Testis (tissue), 3 donors: ENCODE data around the gene AIG1. TPM values are rescaled to one million over a fixed set of nuclear protein-coding genes. Genes with fewer than 3 reads are reported as not detected.

ENCODE experiments used
- DNase-seq: peaks from one replicate; pipeline ENCODE4 v3.0.0-alpha.2; 2019
- H3K27ac ChIP-seq, 2 donors: fragments of 200-600 bp; sonication (generic); one replicate each; pipeline ENCODE4 v1.5.1; 2019
- H3K27me3 ChIP-seq: fragments of 200-600 bp; sonication (generic); one replicate; pipeline ENCODE4 v1.5.1; 2019
- H3K36me3 ChIP-seq: fragments of 200-600 bp; sonication (generic); one replicate; pipeline ENCODE4 v1.5.1; 2017; ENCODE audit warnings: low read depth; ENCODE audit errors: missing control alignments
- H3K4me1 ChIP-seq: fragments of 200-600 bp; sonication (generic); one replicate; pipeline ENCODE4 v1.5.1; 2019
- H3K4me3 ChIP-seq, 2 donors: fragments of 200-600 bp; sonication (generic); one replicate each; pipeline ENCODE4 v1.5.1; 2017 to 2019
- H3K9me3 ChIP-seq: fragments of 200-600 bp; sonication (generic); one replicate; pipeline ENCODE4 v1.5.1; 2017
- POLR2A ChIP-seq: fragments of 450-650 bp; IDR thresholded peaks from one replicate; pipeline ENCODE4 v1.6.1; 2017; ENCODE audit warnings: antibody characterized with exemption, mild to moderate bottlenecking, moderate library complexity
- WGBS, 2 donors: methylation state at CpG; one replicate each; pipeline ENCODE4 v1.1.5; 2018; 5-methylcytosine and 5-hydroxymethylcytosine counted together
- intact Hi-C: fragments of 100-400 bp; cut with DNase I; formaldehyde crosslinking; loops from one replicate; pipeline ENCODE4 v1.15.1; 2023; ENCODE audit warnings: low total_unique reads
- polyA plus RNA-seq: library from polyadenylated mRNA; stranded (reverse); fragments of 350-450 nt; fragmentation: Illumina TruSeq; extraction: RNeasy Lipid Tissue Mini Kit (QIAGEN cat#74804); gene quantifications from one replicate; pipeline ENCODE4 v1.2.3, GENCODE V29; 2014; ENCODE audit warnings: low read depth, low replicate concordance; ENCODE audit not compliant: insufficient read depth
- total RNA-seq, 2 donors: library from RNA; depleted of rRNA; stranded (reverse); fragments of >200 nt; gene quantifications; one replicate each; pipeline ENCODE4 v1.2.3, GENCODE V29; 2016
- TF ChIP-seq, protein P1 (sequence below), 3 experiments: fragments of 450-650 bp in 2 of 3; fragments of 200-600 bp in 1 of 3; sonication (generic) in 1 of 3; IDR thresholded peaks; one replicate each; pipeline ENCODE4 v1.5.1; 2016 to 2019; ENCODE audit warnings: antibody characterized with exemption in 3 of 3, mild to moderate bottlenecking in 2 of 3, moderate library complexity in 1 of 3

The AIG1 gene
- total and polyA plus RNA-seq, 3 donors from 2014 or later = 39.6 to 57.9 (median 50.7) TPM

DNA sequence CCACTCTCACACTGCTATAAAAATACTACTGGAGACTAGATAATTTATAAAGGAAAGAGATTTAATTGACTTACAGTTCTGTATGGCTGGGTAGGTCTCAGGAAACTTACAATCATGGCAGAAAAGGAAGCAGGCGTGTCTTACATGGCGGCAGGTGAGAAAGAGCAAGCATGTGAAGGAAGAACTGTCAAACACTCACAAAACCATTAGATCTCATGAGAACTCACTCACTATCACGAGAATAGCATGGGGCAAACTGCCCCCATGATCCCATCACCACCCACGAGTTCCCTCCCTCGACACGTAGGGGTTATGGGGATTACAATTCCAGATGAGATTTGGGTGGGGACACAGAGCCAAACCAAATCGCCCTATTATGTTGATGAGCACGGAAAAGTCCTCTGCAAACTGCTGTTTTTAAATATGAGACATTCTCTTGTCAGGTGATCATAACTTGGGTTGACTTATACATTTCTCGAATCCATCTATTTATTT, 133.5 kb downstream of the AIG1 start:
- Histone ChIP-seq H3K4me1 (no peaks in the 10 kb centered on the region), H3K4me3 (no peak overlapping the region), H3K27ac (no peak overlapping the region), H3K9me3 (no peaks in the 10 kb centered on the region), H3K36me3 (no peaks in the 10 kb centered on the region), H3K27me3 (no peaks in the 10 kb centered on the region)
- DNase-seq = no peak
- TF ChIP-seq, protein P1, sequence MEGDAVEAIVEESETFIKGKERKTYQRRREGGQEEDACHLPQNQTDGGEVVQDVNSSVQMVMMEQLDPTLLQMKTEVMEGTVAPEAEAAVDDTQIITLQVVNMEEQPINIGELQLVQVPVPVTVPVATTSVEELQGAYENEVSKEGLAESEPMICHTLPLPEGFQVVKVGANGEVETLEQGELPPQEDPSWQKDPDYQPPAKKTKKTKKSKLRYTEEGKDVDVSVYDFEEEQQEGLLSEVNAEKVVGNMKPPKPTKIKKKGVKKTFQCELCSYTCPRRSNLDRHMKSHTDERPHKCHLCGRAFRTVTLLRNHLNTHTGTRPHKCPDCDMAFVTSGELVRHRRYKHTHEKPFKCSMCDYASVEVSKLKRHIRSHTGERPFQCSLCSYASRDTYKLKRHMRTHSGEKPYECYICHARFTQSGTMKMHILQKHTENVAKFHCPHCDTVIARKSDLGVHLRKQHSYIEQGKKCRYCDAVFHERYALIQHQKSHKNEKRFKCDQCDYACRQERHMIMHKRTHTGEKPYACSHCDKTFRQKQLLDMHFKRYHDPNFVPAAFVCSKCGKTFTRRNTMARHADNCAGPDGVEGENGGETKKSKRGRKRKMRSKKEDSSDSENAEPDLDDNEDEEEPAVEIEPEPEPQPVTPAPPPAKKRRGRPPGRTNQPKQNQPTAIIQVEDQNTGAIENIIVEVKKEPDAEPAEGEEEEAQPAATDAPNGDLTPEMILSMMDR (IDR thresholded peaks at IDR 0.05) = no peak
- no peak for TF ChIP-seq POLR2A
- WGBS, 2 donors = 93 to 95% methylated on average over 9 of the region's 9 CpGs
- intact Hi-C loops = no loop called here

GRCh38 chr6:143195349-143195845, 134.7 kb downstream of the AIG1 start:
- intact Hi-C loops = no loop called here
- Histone ChIP-seq H3K36me3 (no peaks in the 10 kb centered on the region), H3K4me1 (no peaks in the 10 kb centered on the region), H3K27ac (no peak overlapping the region), H3K9me3 (no peaks in the 10 kb centered on the region), H3K27me3 (no peaks in the 10 kb centered on the region), H3K4me3 (no peak overlapping the region)
- no peak for DNase-seq
- TF ChIP-seq, protein P1 (IDR thresholded peaks at IDR 0.05) = no peak
- TF ChIP-seq POLR2A = no peak
- 57 to 64% methylated on average over 10 of the region's 10 CpGs for WGBS, 2 donors

- intact Hi-C loops = no loop called here
- 75 to 81% methylated on average over 5 of the region's 5 CpGs for WGBS, 2 donors
- no peaks in the 10 kb centered on the region for H3K4me1 ChIP-seq
- H3K4me3 ChIP-seq = no peak overlapping the region
- TF ChIP-seq, protein P1 (IDR thresholded peaks at IDR 0.05) = no peak
- no peak for TF ChIP-seq POLR2A
- no peaks in the 10 kb centered on the region for H3K27me3 ChIP-seq
- H3K36me3 ChIP-seq = no peaks in the 10 kb centered on the region
- H3K9me3 ChIP-seq = no peaks in the 10 kb centered on the region
- DNase-seq = no peak
- no peak overlapping the region for H3K27ac ChIP-seq
These were observed 136.0 kb downstream of the AIG1 start for GRCh38 chr6:143196525-143197225.

DNA sequence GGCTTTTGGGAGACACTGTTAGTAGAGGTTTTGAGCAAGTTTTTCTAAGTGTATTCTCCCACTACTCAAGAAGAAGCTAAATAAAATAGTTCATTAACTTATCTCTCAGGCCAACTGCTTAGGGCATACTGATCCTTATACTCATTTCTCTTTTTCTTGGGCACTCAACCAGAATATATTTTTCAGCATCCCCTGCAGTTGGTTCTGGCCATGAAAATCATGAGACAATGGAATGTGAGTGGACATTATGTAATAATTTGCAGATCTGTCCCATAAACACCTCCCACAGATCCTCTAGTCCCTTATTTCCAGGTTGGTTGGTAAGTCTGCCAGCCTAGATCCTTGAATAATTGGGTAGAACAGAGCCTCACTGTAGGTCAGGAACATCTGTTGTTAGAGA, 136.7 kb downstream of the AIG1 start:
- Histone ChIP-seq H3K4me1 (no peaks in the 10 kb centered on the region), H3K36me3 (no peaks in the 10 kb centered on the region), H3K27ac (no peak overlapping the region), H3K4me3 (no peak overlapping the region), H3K9me3 (no peaks in the 10 kb centered on the region), H3K27me3 (no peaks in the 10 kb centered on the region)
- TF ChIP-seq, protein P1 (IDR thresholded peaks at IDR 0.05) = no peak
- no peak for TF ChIP-seq POLR2A
- intact Hi-C loops = no loop called here
- DNase-seq = no peak

DNA sequence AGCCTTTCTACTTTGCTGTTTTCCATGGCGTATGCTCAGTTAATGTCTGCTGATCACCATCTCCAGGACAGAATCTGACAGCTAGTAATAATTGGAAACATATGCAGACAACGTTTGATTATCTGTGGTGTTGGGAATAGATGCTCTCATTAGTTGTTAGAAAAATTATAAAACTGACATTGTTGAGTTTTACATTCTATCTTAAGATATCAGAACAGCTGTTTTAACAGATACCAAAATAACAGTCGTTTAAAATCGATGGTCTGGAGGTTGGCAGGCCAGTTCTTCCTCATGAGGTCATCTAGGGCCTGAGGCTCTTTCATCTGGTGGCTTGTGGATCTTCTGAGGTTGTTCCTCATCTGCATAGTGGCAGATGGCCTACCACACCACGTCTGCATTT, 137.6 kb downstream of the AIG1 start:
- no peaks in the 10 kb centered on the region for H3K27me3 ChIP-seq
- no peak for TF ChIP-seq POLR2A
- TF ChIP-seq, protein P1 (IDR thresholded peaks at IDR 0.05) = no peak
- intact Hi-C loops = no loop called here
- H3K36me3 ChIP-seq = no peaks in the 10 kb centered on the region
- H3K4me3 ChIP-seq = no peak overlapping the region
- no peaks in the 10 kb centered on the region for H3K9me3 ChIP-seq
- no peak overlapping the region for H3K27ac ChIP-seq
- no peak for DNase-seq
- no peaks in the 10 kb centered on the region for H3K4me1 ChIP-seq
- WGBS, 2 donors = 57 to 66% methylated on average over 5 of the region's 5 CpGs
